ENCODE data around the gene KBTBD4.
"Not testable (repeated sequence)": the region's sequence is repeated elsewhere in the genome, so short reads cannot be mapped to it uniquely, and the experiment has no call there.

KBTBD4 gene

DNA sequence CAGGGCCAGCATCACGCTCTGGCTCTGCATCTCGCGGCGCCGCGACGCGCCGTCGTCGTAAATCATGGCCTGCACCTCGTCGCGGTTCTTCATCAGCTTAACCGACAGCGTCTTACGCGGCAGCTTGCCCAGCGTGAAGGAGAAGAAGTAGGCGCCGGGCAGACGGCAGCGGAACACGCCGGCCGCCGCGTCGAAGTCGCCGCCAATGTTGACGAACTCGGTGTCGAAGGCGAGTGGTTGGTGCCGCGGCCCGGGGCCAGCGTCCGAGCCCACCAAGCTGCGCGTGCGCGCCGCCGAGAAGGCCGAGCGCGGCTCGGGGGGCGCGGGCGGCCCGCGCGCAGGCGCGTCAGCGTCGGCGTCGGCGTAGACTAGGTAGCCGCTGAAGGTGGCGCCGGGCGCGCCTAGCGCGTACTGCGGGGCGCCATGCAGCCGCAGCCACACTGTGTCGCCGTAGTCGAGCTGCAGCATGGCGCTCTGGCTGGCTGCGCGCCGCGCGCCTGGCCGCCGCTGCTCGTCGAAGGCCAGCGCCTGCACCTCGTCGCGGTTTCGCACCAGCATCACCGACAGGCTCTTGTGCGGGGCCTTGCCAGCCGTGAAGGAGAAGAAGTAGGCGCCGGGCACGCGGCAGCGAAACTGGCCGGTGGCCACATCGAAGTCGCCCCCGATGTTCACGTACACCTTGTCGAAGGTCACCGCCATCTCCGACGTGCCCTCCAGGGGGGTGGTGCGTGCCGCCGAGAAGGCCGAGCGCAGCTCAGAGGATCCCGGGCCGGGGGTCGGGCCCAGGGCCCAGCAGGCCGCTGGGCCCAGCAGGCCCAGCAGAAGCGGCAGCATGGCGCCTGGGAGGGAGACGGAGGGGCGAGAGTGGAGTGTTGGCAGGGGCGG is 11.4 kb upstream of the KBTBD4 start:
- DNase-seq: no peak

DNA sequence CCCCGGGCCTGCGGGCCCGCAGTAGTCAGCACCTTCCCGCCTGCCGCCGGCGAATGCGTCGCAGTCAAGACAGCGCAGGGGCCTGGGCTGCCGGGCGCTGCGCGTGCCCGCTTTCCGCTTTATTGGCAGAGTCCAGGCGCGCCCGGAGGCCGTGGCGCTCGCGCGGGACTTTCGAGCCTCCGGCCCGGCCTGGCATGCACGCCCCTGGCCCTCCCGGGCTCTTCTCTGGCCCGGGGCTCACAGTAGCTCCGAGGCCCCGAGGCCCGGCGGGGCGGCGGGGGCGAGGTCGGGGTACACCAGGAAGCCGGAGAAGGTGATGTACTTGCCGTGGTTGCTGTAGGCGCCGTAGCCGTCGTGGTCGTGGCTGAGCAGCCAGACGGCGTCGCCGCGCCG is 10.8 kb upstream of the KBTBD4 start:
- no peak for DNase-seq

DNA sequence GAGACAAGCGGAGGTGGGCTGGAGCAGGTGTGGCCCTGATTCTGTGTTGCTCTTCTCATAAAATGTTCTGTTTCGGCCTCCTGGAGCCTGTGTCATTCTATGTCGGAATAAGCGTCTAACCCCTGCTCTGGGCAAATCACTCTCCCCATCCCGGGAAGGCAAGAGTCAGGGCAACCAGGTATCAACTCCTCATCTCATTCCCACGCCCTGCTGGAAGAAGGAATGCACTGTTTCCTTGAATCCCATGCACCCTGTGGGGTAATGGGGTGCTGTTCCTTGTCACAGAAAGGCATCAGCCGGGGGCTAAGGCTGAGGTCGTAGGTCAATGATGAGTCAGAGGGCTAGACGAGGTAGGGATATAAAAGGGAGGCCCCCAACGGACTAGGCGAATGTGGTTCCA is 10.3 kb upstream of the KBTBD4 start:
- DNase-seq: no peak

DNA sequence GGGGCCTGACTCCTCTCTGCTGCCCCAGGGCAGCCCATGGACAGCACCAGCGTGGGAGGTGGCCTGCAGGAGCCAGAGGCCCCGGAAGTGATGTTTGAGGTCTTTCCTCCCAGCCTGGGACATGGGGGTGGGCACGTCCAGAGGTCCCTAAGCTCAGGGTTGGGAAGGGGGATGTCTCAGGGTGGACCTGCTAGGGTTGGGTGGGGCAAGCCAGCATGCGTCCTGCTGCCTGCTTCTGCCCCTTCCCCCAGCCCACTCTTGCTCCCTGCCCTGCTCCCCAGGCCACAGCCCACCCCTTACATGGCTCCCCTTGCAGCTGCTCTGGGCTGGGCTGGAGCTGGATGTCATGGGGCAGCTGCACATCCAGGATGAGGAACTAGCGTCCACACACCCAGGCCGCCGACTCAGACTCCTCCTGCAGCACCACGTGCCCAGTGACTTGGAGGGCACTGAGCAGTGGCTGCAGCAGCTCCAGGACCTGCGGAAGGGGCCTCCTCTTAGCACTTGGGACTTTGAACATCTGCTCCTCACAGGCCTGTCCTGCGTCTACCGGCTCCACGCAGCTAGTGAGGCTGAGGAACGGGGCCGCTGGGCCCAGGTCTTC is 9.1 kb upstream of the KBTBD4 start:
- no peak for DNase-seq

DNA sequence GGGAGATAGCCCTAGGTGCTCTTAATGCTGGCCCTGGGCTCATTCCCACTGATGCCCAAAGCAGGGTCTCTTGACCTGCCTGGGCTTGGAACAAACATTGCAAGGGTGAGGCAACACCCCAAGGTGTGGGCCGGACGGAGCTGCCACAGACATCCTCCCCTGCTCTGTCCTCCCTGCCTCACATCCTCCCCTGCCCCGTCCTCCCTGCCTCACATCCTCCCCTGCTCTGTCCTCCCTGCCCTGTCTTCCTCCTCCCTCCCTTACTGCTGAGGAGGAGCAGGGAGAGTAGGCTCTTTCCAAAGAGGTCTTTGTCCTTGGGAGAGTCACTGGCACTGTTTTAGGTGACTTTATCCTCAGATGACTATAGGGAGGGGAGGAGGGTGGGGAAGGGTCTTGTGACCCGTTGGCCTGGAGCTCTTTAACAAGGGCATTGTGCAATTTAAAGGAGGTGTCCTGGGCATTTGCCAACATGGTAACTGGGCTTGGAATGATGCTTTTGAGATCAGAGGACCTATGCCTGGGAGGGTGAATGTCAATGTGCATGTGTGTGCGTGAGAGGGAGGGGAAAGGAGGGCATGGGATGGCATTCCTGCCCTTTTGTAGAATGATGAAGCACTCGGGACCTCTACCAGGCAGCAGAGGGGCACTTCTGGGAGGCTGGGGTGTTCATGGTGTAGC is 8.4 kb upstream of the KBTBD4 start:
- DNase-seq: no peak

DNA sequence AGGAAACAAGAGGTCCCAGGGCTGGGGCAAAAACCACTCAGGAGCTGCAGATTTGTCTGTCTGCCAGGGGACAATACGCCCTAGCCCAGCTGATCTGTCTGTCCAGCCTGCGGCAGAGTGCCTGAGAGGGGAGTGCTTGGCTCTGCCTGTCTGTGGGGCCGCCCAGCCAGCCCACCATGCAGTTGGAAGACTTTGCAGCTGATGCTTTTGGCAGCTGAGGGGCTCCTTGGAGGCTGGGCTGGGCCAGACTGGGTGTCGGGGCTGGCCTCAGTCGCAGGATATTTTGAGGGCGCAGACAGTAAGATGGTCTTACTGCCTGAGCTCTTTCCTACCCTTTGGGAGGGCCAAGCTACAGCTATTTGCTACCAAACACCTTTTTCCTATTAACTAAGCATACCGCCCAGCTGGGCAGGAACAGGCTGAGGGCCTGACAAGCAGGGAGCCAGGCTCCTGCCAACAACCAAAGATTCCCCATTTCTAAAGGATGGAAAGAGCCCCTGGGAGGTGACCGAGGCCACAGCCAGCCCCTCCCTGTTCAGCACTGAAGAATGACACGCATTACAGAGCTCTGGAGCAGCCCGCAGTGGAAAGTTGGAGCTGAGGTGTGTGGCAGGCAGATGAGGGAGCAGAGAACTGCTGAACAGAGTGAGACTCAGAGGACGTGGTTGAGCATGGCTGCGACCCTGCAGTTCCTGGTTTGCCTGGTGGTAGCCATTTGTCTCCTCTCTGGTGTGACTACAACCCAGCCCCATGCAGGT is 7.5 kb upstream of the KBTBD4 start, which contains the start of gene FAM180B:
Gene FAM180B (plus strand): TSS at position 581 of the 758 bp plus-strand sequence. CDS start 91 bp downstream, at position 672.
- no peak for DNase-seq

DNA sequence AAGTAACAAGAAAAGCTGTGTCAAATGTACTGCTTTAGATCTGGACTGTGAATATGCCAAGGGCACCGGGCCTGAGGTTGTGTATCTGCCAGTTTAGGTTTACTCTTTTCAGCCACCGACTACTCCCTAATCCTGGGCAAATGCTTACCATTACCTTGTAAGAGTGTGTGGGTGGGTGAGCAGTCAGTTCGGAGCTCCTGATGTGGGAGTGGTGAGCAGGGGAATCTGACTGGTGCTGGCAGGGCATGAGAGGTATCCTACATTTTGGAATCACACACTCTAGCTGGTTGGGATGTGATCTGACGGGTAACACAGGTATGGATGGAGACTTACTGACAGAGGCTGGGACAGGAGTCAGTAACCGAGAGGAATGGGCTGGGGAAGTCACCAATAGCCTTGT is 5.1 kb upstream of the KBTBD4 start:
- no peak for DNase-seq

DNA sequence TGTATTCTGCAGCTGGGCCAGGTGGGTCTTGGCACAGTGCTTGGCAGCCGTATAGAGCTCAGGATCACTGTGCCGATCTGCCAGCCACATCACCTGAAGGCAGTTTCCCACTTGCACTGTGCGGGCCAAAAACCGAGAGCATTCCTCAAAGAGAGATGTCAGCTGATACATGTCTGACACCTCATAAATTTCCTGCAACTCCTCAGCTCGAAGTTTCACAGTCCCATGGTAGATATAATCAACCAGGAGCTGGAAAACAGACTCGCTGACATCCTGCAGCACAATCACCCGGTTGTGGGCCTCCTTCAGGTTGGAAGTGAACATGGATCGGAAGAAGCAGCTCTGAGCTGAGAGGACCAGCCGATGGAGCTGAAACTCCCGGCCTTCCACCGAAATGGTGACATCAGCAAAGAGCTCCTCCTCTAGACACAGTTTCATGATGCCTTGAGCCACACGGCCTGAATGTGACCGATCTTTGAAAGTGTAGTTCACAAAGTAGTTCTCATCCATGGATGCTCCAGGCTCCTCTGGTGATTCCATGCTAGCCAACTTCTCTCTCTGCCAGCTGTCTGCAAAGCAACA is 1.2 kb downstream of the KBTBD4 start:
- DNase-seq: no peak

DNA sequence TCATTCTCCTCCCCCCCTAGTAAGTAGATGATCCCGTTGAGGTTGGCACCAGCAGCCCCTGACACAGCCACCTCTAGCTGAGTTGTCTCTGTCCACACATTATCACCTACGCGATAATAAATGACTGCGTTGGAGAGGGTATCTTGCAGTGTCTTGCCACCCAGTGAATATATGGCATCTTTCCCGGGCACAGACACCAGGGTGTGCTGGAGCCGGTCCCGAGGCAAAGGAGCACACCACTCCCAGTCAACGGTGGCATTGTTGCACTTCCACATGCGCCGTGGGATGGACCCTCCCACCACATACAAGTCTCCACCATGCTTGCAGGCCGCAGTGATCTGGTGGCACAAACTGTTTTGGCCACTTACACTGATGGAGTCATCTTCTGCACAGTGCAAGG is 5.4 kb downstream of the KBTBD4 start:
- no peak for DNase-seq

DNA sequence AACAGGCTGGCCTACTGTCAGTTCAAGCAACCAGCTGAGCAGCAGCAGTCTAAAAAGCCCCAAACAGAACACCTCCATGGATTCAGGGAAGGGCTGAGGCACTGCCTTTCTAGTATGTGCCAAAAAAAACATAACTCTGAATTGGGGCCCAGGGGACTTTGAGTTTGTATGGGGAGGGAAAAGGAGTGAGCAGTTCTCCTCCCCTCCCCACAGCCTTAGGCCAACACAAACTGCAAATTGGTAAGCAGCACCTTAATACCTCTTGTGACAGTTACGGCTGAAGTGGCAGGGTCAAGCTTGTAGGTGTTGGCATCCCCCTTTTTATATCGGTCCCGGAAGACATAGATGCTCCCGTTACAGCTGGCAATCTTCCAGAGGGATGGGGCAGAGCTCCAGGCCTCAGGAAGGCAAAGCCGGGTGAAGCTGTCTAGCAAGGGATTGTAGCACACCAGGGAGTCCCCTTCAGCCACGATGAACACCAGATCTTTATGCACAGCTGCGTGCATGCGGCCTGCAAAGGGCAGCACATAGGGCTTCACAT is 6.0 kb downstream of the KBTBD4 start:
- no peak for DNase-seq

DNA sequence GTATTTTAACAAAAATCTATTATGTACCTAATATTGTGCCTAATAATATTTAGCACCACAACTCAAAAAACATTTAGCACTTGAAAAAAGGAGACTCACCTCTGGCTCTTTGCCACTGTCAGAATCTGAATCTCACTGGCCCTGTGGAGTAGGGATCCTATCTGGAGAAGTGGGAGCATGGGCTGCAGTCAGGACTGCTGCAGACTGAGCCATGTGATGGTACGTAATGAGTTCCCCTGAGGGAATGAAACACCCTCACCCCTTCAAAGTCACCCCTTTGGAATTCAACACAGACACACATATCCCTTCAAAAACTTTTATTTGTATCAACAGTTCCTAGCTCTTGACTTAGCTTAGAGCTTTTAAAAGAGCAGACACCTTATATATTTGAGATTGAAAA is 6.9 kb downstream of the KBTBD4 start:
- DNase-seq: no peak

DNA sequence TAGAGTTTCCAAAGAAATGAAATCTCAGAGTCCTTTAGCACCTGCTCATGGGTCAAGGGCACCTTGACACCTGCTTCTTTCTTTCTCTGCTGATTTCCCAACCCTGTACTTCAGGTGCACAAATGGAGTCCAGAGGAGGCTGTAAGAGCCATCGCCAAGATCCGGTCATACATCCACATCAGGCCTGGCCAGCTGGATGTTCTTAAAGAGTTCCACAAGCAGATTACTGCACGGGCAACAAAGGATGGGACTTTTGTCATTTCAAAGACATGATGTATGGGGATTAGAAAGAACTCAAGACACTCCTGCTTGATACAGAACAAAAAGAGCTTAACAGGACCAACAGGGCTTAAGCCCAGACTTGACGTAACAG is 7.4 kb downstream of the KBTBD4 start:
- no peak for DNase-seq

DNA sequence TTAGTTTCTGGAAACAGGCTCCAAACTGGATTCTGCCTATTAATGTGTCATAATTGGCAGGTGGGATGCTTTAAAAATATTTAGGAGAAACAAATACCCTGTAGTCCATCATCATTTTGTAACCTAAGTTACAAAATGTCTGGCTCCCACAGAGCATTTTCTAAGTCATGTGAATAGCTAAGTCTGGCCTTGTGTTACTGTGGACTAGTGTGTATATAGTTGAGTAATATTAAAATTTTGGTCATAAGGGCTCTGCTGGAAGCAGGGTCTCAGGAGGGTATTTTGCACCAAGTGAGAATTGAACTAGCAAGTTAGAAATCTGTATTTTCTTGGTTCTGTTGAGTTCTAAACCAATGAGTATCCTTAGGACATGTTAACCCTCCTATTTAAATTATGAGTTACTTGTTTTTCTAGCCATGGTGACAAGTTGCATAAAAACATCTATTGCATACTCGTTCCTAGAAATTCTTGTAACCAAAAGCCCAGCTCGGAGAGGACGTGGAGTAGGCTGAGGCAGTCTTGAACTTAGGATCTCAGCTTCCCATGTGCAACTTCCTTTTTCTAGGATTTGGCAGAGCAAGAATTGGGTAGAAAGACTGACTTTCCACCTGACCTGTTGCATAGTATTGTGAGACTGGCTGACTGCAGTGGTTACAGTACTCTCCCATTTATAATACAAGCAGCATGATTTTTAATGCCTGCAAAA is 8.0 kb downstream of the KBTBD4 start:
- DNase-seq: no peak

DNA sequence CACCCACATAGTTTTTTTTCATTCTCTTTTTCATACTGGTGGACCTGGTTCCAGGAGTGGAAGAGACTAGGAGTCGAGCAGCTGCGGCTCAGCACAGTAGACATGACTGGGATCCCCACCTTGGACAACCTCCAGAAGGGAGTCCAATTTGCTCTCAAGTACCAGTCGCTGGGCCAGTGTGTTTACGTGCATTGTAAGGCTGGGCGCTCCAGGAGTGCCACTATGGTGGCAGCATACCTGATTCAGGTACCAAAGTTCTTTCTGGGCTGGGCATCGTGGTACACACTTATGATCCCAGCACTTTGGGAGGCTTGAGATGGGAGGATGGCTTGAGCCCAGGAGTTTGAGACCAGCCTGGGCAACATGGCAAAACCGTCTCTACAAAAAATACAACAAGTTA is 9.1 kb downstream of the KBTBD4 start:
- no peak for DNase-seq

DNA sequence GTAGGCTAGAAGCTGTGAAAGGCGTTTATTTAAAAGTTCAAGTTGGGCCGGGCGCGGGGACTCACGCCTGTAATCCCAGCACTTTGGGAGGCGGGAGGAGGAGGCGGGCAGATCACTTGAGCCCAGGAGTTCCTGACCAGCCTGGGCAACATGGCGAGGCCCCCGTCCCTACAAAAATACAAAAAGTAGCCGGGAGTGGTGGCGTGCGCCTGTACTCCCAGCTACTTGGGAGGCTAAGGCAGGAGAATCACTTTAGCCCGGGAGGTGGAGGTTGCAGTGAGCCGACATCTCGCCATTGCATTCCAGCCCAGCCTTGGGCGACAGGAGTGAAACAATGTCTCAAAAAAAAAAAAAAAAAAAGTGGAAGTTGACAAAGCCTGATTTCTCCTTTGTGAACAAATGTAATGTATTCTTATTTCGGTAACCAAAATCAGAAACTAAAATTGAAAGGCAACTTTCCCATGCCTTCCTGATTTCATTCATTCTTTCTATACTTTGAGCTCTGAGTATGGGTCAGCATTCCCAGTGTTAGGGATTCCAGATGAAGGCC is 12.5 kb downstream of the KBTBD4 start:
- peak; percentile 30 for DNase-seq

DNA sequence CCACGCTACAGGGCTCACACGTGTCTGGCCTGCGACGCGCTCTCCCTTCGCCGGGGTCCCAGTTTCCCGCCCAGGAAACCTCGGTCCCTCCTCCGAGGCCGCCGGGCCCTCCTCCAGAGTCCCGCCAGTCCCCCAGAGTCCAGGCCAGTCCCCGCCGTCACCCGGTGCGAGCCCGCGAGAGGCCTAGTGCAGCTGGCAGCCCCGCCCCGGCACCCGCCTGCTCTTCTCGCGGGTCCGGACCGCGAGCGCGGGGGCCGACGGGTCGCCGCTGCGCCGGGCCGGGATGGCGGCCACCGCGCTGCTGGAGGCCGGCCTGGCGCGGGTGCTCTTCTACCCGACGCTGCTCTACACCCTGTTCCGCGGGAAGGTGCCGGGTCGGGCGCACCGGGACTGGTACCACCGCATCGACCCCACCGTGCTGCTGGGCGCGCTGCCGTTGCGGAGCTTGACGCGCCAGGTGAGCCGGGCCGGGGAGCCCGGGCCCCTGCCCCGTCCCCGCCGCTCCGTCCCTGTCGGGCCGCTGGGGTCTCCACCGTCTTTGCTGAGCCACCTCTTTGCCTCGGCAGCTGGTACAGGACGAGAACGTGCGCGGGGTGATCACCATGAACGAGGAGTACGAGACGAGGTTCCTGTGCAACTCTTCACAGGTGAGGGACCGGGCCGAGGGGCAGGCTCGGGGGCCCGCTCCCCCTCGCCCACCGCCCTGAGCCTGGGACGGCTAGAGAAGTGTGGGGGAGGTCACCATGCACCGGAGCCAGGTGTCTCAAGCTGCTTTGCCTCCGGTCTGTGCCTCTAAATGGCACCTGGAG is 13.2 kb downstream of the KBTBD4 start, which contains the start of gene PTPMT1:
Gene PTPMT1 (plus strand): TSS at position 260 of the 809 bp plus-strand sequence. CDS start 24 bp downstream, at position 284.
- peak; percentile 45 for DNase-seq

DNA sequence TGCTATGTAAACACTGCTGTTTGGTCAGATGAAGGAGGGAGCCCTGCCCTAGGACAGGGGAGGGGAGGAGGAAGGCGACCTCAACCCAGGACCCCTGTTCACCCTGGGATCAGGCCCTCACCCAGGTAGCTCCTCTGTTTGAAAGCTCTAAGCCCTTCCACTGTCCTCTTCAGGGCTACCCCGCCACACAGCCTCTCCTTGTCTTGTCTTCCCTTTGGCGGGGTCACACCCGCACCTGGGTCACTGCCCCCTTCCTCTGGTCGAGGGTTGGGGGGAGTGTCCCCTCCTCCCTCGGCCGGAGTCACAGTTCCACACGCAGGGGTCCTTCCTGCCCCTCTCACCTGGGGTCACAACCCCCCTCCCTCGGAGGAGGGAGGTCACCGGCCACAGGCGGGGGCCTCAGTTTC is 13.8 kb downstream of the KBTBD4 start:
- no peak for DNase-seq

DNA sequence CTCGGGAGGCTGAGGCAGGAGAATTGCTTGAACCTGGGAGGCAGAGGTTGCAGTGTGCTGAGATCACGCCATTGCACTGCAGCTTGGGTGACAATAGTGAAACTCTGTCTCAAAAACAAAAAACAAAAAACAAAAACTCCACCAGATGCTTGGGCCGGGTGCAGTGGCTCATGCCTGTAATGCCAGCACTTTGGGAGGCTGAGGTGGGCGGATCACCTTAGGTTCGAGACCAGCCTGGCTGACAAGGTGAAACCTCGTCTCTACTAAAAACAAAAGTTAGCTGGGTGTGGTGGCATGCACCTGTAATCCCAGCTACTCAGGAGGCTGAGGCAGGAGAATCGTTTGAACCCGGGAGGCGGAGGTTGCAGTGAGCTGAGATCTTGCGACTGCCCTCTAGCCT is 14.4 kb downstream of the KBTBD4 start:
- not testable (repeated sequence) for DNase-seq

DNA sequence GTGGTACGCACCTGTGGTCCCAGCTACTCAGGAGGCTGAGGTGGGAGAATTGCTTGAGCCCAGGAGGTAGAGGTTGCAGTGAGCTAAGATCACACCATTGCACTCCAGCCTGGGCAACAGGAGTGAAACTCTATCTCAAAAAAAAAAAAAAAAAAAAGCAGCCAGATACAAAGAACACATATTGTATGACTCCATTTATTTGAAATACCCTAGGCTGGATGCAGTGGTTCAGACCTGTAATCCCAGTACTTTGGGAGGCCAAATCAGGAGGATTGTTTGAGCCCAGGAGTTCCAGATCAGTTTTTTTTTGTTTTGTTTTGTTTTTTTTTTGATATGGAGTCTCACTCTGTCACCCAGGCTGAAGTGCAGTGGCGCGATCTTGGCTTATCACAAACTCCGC is 16.4 kb downstream of the KBTBD4 start:
- DNase-seq: not testable (repeated sequence)

DNA sequence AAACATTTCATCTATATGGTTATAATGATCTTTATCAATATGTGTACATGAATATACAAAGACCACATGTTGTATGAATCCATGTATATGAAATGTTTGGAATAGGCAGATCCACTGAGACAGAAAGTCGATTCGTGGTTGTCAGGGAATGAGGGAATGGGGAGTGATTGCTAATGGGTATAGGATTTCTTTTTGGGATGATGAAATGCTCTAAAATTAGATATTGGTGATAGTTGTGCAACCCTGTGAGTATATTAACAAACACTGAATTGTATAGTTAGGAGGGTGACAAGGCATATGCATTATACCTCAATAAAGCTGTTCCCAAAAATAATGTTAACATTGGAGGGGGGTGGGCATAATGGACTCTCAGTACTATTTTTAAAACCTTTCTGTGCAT is 18.3 kb downstream of the KBTBD4 start:
- no peak for DNase-seq

Data from KG1 (cell line).